ENCODE measurements around the gene BTNL2.

DNA sequence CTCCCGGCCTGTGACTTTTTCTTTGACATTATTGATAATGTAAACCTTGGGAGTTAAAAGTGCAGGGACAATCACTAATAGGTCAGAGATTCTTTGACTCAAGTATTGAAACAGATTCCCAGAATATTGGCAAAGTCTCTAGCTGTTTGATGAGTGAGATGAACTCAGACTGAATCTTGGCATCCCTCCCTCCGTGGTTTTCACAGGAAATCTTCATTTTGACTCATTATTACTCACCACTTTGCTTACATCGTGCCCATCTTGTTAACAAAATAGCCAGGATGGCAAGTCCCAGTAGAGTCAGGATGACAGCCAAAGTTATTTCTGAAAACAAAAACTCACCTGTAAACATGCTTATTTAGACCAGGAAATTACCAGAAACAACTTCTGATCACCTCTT lies 37.3 kb downstream of the BTNL2 start:
- TF ChIP-seq EZH2 (optimal IDR thresholded peaks at IDR 0.05; ENCODE audit: low read depth, low read length) (no peak), CTCF (IDR thresholded peaks at IDR 0.05; ENCODE audit: low read length) (no peak)
